Thoracic aorta (tissue), 2 donors: Measurements from ENCODE around the gene NXT1. TPM values are rescaled to one million over a fixed set of nuclear protein-coding genes. Genes with fewer than 3 reads are reported as not detected.
A peak's percentile ranks its signal among the peaks of the same experiment; 100 is the strongest.

ENCODE experiments used
- ATAC-seq: fragments of 150-250 bp; one replicate; pipeline ENCODE4 v1.8.0; 2017; ENCODE audit warnings: low read depth; ENCODE audit not compliant: insufficient number of reproducible peaks, low FRiP score
- DNase-seq: peaks from one replicate; pipeline ENCODE4 v3.0.0-alpha.2; 2020; ENCODE audit warnings: low spot score
- H3K27ac ChIP-seq, 2 donors: fragments of 200-600 bp; sonication (generic); 1 replicate in 1 of 2; 2 replicates in 1 of 2; pipeline ENCODE4 v1.5.1; 2016; ENCODE audit warnings: mild to moderate bottlenecking in 2 of 2, moderate library complexity in 2 of 2
- H3K27me3 ChIP-seq: fragments of 200-600 bp; sonication (generic); replicated peaks from 2 replicates; pipeline ENCODE4 v1.6.0; 2016; ENCODE audit warnings: mild to moderate bottlenecking; ENCODE audit not compliant: insufficient read depth
- H3K36me3 ChIP-seq: fragments of 200-600 bp; sonication (generic); one replicate; pipeline ENCODE4 v1.5.1; 2016
- H3K4me1 ChIP-seq, 2 donors: fragments of 200-600 bp; sonication (generic); 1 replicate in 1 of 2; 2 replicates in 1 of 2; pipeline versions ENCODE4 v1.5.1 to v1.6.0; 2016; ENCODE audit warnings: low read depth in 2 of 2, mild to moderate bottlenecking in 1 of 2; ENCODE audit not compliant: control insufficient read depth in 1 of 2
- H3K4me3 ChIP-seq: fragments of 200-600 bp; sonication (generic); 2 replicates; pipeline ENCODE4 v1.5.1; 2016; ENCODE audit warnings: mild to moderate bottlenecking
- H3K9me3 ChIP-seq: fragments of 200-600 bp; sonication (generic); 2 replicates; pipeline ENCODE4 v1.5.1; 2016
- total RNA-seq, 2 donors: library from RNA; depleted of rRNA; stranded (reverse); fragments of >200 nt; gene quantifications; one replicate each; pipeline versions ENCODE4 v1.1.0 to v1.2.3, GENCODE V29; 2016
- TF ChIP-seq, protein P1 (sequence below): fragments of 200-600 bp; sonication (generic); IDR thresholded peaks from one replicate; pipeline ENCODE4 v1.5.1; 2019; ENCODE audit warnings: antibody characterized with exemption

The NXT1 gene
- total RNA-seq = 10 to 100 TPM; 21.8 to 79.6 TPM

- H3K9me3 ChIP-seq = no peaks in the 10 kb centered on the region
- H3K27ac ChIP-seq = peak within 1 kb of the TSS; percentile 95 to 99
- H3K36me3 ChIP-seq = peaks cover 6% of the 10 kb centered on the region
- ATAC-seq = peak; percentile 94
- TF ChIP-seq, protein P1, sequence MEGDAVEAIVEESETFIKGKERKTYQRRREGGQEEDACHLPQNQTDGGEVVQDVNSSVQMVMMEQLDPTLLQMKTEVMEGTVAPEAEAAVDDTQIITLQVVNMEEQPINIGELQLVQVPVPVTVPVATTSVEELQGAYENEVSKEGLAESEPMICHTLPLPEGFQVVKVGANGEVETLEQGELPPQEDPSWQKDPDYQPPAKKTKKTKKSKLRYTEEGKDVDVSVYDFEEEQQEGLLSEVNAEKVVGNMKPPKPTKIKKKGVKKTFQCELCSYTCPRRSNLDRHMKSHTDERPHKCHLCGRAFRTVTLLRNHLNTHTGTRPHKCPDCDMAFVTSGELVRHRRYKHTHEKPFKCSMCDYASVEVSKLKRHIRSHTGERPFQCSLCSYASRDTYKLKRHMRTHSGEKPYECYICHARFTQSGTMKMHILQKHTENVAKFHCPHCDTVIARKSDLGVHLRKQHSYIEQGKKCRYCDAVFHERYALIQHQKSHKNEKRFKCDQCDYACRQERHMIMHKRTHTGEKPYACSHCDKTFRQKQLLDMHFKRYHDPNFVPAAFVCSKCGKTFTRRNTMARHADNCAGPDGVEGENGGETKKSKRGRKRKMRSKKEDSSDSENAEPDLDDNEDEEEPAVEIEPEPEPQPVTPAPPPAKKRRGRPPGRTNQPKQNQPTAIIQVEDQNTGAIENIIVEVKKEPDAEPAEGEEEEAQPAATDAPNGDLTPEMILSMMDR = no peak
- H3K4me1 ChIP-seq = peaks cover 20 to 22% of the 10 kb centered on the region in 2 donors
- peak within 1 kb of the TSS; percentile 96 for H3K4me3 ChIP-seq
- peak; percentile 85 for DNase-seq
- H3K27me3 ChIP-seq = no peaks in the 10 kb centered on the region
Measured at GRCh38 chr20:23350196-23350903, at the start of gene NXT1. Gene NXT1 (plus strand): TSS chr20:23350791. CDS start chr20:23354042, 3,251 bp downstream.

DNA sequence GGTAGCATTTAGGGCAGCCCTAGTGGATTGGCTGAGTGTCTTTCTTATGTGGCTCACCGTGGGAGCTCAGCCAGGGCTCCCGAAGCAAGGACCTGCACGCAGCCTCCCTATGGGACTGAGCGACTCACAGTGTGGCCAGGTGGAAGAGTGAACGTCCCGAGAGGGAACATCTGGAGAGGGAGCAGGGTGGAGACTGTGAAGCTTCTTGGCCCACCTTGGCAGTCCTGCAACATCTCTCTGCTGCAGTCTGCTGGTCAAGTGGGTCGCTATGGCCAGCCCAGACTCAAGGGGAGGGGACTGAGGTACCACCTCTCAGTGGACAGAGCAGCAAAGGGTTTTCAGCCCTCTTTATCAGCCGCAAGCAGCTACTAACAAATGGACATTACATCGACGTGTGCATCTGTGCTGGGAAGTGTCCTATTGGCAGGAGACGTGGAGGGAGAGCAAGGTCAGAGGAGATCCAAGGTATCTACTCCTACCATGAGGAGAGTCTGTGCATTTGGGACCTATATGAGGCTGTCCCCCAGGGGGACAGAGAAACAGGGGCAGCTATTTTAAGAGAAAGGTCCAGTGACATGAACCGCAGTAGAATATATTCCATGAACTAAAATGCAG lies 49.0 kb upstream of the NXT1 start:
- no peaks in the 10 kb centered on the region for H3K36me3 ChIP-seq
- H3K4me3 ChIP-seq = no peak overlapping the region
- H3K27me3 ChIP-seq = no peaks in the 10 kb centered on the region
- DNase-seq (no peak), ATAC-seq (no peak)
- no peak overlapping the region for H3K27ac ChIP-seq
- H3K4me1 ChIP-seq = no peaks in the 10 kb centered on the region
- H3K9me3 ChIP-seq = no peaks in the 10 kb centered on the region
- TF ChIP-seq, protein P1 = no peak

GRCh38 chr20:23302386-23302785 lies 48.2 kb upstream of the NXT1 start:
- TF ChIP-seq, protein P1 = no peak
- no peaks in the 10 kb centered on the region for H3K4me1 ChIP-seq
- ATAC-seq (no peak), DNase-seq (no peak)
- H3K4me3 ChIP-seq = no peak overlapping the region
- no peaks in the 10 kb centered on the region for H3K27me3 ChIP-seq
- no peaks in the 10 kb centered on the region for H3K9me3 ChIP-seq
- no peaks in the 10 kb centered on the region for H3K36me3 ChIP-seq
- no peak overlapping the region for H3K27ac ChIP-seq

GRCh38 chr20:23302801-23303200 lies 47.8 kb upstream of the NXT1 start:
- ATAC-seq = no peak
- Histone ChIP-seq H3K27ac (no peak overlapping the region), H3K36me3 (no peaks in the 10 kb centered on the region), H3K9me3 (no peaks in the 10 kb centered on the region), H3K4me3 (no peak overlapping the region), H3K4me1 (no peaks in the 10 kb centered on the region), H3K27me3 (no peaks in the 10 kb centered on the region)
- no peak for DNase-seq
- TF ChIP-seq, protein P1 = no peak

- no peaks in the 10 kb centered on the region for H3K9me3 ChIP-seq
- ATAC-seq = no peak
- no peak overlapping the region for H3K4me3 ChIP-seq
- no peak overlapping the region for H3K27ac ChIP-seq
- DNase-seq = no peak
- no peaks in the 10 kb centered on the region for H3K27me3 ChIP-seq
- no peaks in the 10 kb centered on the region for H3K36me3 ChIP-seq
- H3K4me1 ChIP-seq = no peaks in the 10 kb centered on the region
- TF ChIP-seq, protein P1 = no peak
Measured at GRCh38 chr20:23303325-23304102, 47.1 kb upstream of the NXT1 start.
